ENCODE results near the gene MED15. TPM values are rescaled to one million over a fixed set of nuclear protein-coding genes. Genes with fewer than 3 reads are reported as not detected.

Gene MED15
- total RNA-seq, 1 donor from 2014 or later = 11.4 TPM

DNA sequence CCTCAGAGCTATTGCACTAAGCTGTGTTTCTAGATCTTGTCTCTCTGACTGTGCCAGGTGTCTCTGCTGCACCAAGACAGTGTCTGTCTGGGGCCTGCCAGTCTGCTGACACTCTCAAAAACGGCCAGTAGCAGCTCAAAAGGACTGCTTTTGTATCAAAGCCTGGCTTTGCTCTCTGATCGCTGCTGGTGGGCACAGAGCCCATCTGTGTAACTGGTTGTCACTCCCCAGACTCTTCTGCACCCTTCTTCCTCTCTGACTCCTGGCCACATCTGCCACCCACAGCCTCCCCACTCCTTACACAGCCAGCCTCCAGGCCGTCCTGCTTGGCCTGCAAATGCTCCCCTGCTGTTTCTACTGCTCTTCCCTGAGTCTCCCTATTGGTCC lies 26.5 kb downstream of the MED15 start:
- H2AFZ ChIP-seq (replicated peaks) = no peak overlapping the region
- H3K9ac ChIP-seq = no peak overlapping the region
- no peaks in the 10 kb centered on the region for H3K9me3 Mint-ChIP-seq
- peaks cover 32% of the 10 kb centered on the region for H3K4me1 ChIP-seq
- H3K27me3 Mint-ChIP-seq (ENCODE audit: insufficient read depth, low read depth) = no peaks in the 10 kb centered on the region
- no peak overlapping the region for H3K4me3 ChIP-seq
- no peak for DNase-seq (ENCODE audit: low spot score)
- peaks cover 9% of the 10 kb centered on the region for H3F3A ChIP-seq (ENCODE audit: low read depth)
- peaks cover 27% of the 10 kb centered on the region for H3K4me1 Mint-ChIP-seq
- peaks cover 19% of the 10 kb centered on the region for H3K36me3 Mint-ChIP-seq
- TF ChIP-seq EZH2 (IDR thresholded peaks at IDR 0.05) (no peak), EZH2phosphoT487 (IDR thresholded peaks at IDR 0.05) (no peak)
- TF ChIP-seq, protein P1, sequence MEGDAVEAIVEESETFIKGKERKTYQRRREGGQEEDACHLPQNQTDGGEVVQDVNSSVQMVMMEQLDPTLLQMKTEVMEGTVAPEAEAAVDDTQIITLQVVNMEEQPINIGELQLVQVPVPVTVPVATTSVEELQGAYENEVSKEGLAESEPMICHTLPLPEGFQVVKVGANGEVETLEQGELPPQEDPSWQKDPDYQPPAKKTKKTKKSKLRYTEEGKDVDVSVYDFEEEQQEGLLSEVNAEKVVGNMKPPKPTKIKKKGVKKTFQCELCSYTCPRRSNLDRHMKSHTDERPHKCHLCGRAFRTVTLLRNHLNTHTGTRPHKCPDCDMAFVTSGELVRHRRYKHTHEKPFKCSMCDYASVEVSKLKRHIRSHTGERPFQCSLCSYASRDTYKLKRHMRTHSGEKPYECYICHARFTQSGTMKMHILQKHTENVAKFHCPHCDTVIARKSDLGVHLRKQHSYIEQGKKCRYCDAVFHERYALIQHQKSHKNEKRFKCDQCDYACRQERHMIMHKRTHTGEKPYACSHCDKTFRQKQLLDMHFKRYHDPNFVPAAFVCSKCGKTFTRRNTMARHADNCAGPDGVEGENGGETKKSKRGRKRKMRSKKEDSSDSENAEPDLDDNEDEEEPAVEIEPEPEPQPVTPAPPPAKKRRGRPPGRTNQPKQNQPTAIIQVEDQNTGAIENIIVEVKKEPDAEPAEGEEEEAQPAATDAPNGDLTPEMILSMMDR (IDR thresholded peaks at IDR 0.05) = no peak
- H3K9me3 ChIP-seq (ENCODE audit: low read depth) = no peaks in the 10 kb centered on the region
- no peak overlapping the region for H3K27ac ChIP-seq
- H3K79me2 ChIP-seq (ENCODE audit: low read depth) = peaks cover 55% of the 10 kb centered on the region
- no peaks in the 10 kb centered on the region for H3K27me3 ChIP-seq
- no peaks in the 10 kb centered on the region for H3K36me3 ChIP-seq
- no peak overlapping the region for H3K4me2 ChIP-seq
- peak overlapping the region; percentile 36 for H3K27ac Mint-ChIP-seq
- H4K20me1 ChIP-seq (ENCODE audit: low read depth) = peaks cover 38% of the 10 kb centered on the region
- H3K4me3 Mint-ChIP-seq = no peak overlapping the region

DNA sequence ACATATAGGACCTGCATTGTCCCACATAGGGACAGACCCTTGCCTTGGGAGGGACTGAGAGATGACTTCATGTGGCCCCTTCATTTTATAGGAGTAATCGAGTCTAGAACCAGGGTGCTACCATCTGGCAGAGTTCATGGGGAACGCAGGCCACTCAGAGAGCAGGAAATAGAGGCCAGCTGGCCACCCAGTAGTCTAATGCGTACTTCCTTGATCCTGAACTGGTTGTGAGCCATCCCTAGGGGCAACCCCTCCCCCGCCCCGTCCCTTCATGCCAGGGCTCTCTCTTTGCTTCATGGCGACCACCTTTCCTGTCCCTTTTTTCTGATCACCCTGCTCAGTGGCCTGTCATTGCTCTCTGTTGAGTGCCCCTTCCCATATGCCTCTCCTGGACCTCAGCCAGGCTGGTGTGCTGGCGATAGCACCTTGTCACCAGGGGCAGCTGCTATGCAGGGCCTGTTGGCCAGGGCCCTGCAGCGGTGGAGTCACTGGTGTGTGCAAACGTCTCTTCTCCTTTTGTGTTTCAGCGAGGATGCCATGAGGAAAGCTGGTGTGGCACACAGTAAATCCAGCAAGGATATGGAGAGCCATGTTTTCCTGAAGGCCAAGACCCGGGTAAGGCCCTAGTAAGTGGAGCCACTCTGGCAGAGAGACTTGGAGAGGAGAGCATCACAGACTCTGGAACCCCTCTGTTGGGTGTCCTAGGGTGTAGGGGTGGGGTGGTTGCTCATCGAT lies 29.3 kb downstream of the MED15 start:
- Histone ChIP-seq H3K27me3 (no peaks in the 10 kb centered on the region), H3K4me3 (no peak overlapping the region), H4K20me1 (ENCODE audit: low read depth) (peaks cover 18% of the 10 kb centered on the region), H3K4me2 (no peak overlapping the region), H3K79me2 (ENCODE audit: low read depth) (peaks cover 36% of the 10 kb centered on the region), H2AFZ (replicated peaks) (no peak overlapping the region), H3K4me1 (peaks cover 16% of the 10 kb centered on the region), H3F3A (ENCODE audit: low read depth) (no peaks in the 10 kb centered on the region), H3K9me3 (ENCODE audit: low read depth) (no peaks in the 10 kb centered on the region), H3K36me3 (peaks cover 4% of the 10 kb centered on the region), H3K27ac (no peak overlapping the region), H3K9ac (no peak overlapping the region)
- Mint-ChIP-seq H3K36me3 (peaks cover 29% of the 10 kb centered on the region), H3K4me1 (peaks cover 15% of the 10 kb centered on the region), H3K4me3 (no peak overlapping the region), H3K9me3 (no peaks in the 10 kb centered on the region), H3K27me3 (ENCODE audit: insufficient read depth, low read depth) (no peaks in the 10 kb centered on the region), H3K27ac (peak overlapping the region; percentile 74)
- TF ChIP-seq EZH2phosphoT487 (IDR thresholded peaks at IDR 0.05) = no peak
- no peak for TF ChIP-seq EZH2 (IDR thresholded peaks at IDR 0.05)
- TF ChIP-seq, protein P1 (IDR thresholded peaks at IDR 0.05) = no peak
- DNase-seq (ENCODE audit: low spot score) = no peak

DNA sequence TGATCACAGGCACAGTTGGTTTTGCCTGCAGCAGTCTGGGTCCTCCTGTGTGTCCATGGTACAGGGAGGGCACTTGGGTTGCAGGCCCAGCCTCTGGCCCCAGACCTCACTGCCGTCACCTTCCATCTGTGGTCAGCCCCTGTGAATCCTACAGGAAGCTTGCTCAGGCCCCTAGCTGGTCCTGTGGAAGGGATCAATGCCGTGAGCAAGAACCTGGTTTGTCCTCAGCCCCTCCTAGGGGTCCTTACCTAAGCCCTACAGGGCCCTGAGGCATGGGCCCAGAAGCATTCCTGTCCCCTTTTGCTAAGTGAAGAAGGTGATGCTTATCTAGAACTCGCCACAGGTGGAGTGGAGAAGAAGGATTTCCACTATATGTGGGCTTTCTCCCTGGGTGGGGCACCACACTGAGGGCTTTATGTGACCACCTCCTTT lies 29.9 kb downstream of the MED15 start:
- Histone ChIP-seq H3K79me2 (ENCODE audit: low read depth) (peaks cover 31% of the 10 kb centered on the region), H3K27me3 (no peaks in the 10 kb centered on the region), H3K9ac (no peak overlapping the region), H3F3A (ENCODE audit: low read depth) (no peaks in the 10 kb centered on the region), H3K36me3 (peaks cover 4% of the 10 kb centered on the region), H3K4me3 (no peak overlapping the region), H3K9me3 (ENCODE audit: low read depth) (no peaks in the 10 kb centered on the region), H4K20me1 (ENCODE audit: low read depth) (peaks cover 12% of the 10 kb centered on the region), H2AFZ (replicated peaks) (no peak overlapping the region), H3K4me2 (no peak overlapping the region), H3K4me1 (peaks cover 10% of the 10 kb centered on the region), H3K27ac (no peak overlapping the region)
- Mint-ChIP-seq H3K9me3 (no peaks in the 10 kb centered on the region), H3K27ac (no peak overlapping the region), H3K36me3 (peaks cover 35% of the 10 kb centered on the region), H3K27me3 (ENCODE audit: insufficient read depth, low read depth) (no peaks in the 10 kb centered on the region), H3K4me3 (no peak overlapping the region), H3K4me1 (peaks cover 9% of the 10 kb centered on the region)
- no peak for DNase-seq (ENCODE audit: low spot score)
- TF ChIP-seq EZH2 (IDR thresholded peaks at IDR 0.05) = no peak
- TF ChIP-seq, protein P1 (IDR thresholded peaks at IDR 0.05) = no peak
- TF ChIP-seq EZH2phosphoT487 (IDR thresholded peaks at IDR 0.05) = no peak

Measured in neural progenitor cell (in vitro differentiated cells).